GM19099 (cell line): ENCODE measurements around the gene PCGF2.

Experiments
- POLR2A ChIP-seq: IDR thresholded peaks from 3 replicates; pipeline ENCODE4 v1.6.1; 2011; ENCODE audit warnings: low read depth; ENCODE audit not compliant: insufficient read length; ENCODE audit errors: extremely low read depth

Gene PCGF2

DNA sequence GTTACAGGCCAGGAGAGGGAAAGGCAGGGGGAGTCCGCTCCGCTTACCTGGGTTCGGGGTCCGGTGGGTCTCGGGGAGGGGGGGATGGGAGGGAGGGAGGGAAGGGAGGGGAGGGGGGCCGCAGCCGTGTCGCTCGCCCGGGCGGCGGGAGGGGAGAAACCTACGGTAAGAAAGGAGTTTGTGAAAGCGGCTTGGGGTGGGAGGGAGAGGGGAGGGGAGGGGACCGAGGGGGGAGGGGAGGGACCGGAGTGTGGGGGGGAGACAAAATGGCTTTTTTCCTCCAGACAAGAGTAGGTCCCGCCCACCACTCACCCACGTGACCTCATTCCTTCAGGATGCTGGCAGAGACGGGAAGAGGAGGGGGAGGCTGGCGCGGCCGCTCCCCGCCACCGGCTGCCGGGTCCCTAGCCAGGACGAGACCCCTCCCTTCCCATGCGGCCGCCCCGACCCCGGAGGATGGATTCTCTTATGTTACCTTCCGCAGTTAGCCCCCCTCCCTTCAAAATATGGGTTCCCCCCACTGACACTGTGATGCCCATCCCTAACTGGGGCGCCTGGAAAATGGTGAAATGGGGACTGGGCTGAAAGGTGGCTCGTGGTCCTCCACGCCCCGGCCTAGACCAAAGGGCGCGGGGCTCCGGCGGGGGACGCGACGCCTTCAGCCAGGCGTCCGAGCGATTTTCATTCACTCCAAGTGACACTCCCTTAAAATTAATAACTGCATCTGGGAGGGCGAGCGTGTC, at the start of gene PCGF2:
Gene PCGF2, minus strand, starts transcription at position 188 of the 743 bp plus-strand sequence. CDS start 7,934 bp downstream, outside the sequence.
- peak; percentile 19 for TF ChIP-seq POLR2A

DNA sequence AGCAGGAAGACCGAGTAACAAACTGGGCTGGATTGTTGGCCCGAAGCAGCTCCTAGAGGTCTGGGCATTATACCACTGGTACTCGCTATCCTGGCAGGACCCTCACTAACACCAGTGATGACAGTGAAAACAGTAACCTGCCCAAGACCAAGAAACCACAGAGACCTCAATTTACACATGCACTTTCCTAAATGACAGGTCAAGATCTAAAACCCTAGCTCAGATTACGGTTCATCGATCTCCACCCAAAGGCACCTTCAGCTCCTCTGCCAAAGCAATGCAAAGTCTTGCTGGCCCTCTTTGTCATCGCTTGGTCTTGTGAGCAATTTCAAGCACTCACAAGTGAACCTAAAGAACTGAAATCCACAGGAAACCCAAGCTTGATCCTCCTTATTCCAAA, 49.7 kb upstream of the PCGF2 start:
- no peak for TF ChIP-seq POLR2A

DNA sequence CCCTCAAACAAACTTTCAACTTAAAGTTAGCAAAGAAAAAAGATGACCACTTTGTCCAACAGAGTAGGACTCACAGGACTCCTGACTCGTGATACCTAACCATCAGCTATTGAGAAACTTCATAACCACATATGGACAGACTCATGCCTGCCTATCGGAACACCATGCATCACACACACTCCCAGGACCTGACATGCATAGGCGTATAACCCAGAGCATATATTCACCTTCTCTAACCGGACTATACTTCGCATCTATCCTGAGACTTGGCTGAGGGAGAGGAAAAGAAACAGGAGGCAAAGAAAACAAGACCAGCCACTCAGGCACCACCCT, 49.0 kb upstream of the PCGF2 start:
- no peak for TF ChIP-seq POLR2A

DNA sequence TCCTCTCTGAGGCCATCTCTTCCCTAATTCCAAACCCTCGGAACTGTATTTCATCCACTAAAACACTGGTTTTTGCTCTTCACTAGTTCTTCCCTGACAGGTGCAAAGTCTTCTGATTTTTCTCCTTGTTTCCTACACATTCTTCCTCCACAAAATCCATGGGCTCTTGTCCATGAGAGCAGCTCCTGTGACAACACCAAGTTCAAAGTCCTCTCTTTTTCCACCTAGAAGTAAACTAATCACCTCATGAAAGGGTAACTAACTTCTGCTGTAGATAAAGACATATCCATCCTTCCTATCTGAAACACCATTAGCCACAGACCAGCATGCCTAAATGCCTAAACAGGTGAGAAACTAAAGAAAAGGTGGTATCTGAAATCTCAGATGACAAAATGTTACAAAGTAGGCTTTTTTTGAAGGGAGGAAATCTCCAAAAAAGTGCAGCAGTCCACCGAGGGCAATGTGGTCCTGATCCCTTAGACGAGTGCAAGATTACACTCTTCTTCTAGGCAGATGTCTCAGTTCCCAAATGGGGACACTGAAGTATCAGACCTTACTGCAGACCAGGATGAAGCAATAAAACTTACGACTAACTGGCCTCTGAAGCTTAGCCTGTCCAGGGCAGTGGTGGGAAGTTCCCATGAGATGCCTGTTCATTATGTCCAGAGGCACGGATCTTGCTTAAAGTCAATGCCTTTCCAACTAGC, 48.5 kb upstream of the PCGF2 start:
- no peak for TF ChIP-seq POLR2A

DNA sequence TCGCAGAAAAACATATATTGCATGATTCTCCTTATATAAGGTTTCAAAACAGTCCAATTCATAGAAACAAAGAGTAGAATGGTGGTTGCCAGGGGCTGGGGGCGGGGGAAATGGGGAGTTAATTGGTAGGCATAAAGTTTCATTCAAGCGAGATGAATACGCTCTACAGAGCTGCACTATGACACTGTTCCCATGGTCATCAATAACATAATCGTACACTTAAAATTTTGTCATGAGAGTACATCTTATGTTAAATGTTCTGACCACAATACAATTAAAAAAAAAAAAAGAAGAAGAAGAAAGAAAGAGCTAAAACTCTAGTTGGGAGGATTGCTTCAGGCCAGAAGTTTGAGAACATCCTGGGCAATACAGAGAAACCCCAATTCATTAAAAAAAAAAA, 46.1 kb upstream of the PCGF2 start:
- TF ChIP-seq POLR2A, result no peak

DNA sequence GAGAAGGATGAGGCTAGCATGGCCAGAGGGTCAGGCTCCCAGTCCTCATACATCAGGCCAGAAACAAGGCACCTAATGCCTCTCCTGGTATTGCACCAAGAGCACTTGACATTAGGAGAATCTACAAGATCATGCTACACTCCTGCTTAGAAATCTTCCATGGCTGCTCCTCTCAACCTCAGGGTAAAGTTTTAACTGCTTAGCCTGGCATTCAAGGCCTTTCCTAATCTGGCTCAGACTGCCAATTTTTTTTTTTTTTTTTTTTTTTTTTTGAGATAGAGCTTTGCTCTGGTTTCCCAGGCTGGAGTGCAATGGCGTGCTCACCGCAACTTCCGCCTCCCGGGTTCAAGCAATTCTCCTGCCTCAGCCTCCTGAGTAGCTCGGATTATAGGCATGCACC, 43.0 kb upstream of the PCGF2 start:
- TF ChIP-seq POLR2A, result no peak

DNA sequence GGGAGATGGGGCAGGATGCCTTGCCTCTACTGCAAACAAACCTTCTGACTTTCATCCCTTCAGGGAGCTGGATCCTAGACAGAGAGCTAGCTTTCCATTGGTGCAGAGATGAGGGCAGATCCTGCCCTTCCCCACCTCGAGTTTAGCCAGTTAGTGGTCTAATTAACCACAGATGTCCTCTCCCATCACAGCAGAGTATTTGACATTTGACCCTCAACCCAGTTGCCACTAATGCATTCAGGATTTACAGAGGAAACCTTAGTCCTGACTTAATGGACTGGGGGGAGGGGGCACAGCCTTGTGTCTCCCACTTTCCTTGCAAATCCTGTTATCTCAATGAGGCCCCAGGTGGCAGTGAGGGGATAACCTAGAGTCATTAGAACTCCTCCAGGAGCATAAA, 41.0 kb upstream of the PCGF2 start:
- no peak for TF ChIP-seq POLR2A

DNA sequence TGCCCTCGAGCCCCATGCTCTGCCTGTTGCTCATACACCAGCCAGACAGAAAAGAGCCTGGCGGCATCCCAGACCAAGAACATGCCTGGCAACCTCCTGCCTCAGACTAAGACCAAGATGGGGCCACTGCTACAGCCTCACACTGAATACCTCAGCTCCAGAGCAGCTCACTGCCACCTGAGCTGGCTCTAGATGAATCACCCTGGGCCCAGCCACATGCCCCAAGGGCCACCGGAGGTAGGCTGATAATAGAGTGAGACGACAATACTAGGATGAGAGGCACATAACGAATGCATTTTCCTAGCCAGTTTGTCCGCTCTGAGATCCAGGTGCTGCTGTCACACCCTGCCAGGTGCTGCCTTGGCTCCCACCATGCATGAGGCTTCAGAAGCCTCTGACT, 38.2 kb upstream of the PCGF2 start:
- no peak for TF ChIP-seq POLR2A

DNA sequence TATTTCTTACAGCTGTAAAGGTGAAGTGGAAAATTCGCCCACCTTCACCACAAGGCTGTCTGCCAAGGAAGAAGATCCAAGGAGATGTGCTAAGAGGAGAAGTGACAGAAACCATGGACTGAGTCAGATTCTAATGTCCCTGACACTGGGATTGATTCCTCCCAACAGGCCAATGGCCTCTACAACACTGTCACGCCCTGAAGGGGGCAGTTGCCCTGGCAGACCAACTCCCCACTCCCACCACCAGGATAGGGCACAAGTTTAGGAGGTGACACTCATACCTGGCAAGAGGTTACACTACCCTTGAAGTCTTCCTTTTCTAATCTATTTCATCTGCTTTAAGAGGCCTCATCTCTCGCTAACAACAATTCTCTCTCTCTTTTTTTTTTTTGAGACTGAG, 35.1 kb upstream of the PCGF2 start:
- TF ChIP-seq POLR2A, result no peak

DNA sequence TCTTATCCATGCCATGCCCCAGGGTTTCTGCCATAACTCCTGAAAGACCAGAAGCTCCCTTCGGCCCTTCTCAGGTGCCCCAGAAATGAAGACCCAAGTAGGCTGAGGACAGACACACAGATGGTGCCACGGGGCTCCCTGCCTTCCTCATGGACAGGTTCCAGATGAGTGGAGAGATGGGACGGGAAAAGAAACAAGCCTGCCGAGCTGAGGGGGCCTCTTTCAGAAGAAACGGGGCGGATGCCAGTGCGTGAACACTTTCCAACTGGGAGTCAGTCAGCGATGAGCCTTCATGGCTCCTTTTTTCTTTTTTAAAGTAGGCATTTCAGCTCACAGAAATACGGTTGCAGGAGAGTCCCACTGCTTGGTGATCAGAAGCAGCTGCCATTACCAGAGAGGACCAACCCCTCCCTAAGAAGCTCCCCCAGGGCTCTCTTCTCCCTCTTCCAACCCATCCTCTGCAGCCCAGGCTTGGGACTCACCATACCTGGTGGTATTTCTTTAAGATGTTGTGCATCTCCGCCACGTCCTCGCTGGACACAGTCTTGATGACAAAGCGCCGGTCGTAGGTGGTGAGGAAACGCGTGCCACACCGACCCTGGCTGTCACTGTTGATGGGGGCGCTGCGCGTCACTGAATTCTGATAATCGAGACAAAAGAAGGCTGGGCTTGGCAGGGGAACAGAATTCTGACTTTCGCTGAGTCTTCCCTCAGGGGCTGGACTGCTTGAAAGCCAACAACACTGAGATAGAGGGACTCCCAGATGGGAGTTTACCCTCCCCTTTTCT, 32.0 kb upstream of the PCGF2 start:
- TF ChIP-seq POLR2A, result no peak

DNA sequence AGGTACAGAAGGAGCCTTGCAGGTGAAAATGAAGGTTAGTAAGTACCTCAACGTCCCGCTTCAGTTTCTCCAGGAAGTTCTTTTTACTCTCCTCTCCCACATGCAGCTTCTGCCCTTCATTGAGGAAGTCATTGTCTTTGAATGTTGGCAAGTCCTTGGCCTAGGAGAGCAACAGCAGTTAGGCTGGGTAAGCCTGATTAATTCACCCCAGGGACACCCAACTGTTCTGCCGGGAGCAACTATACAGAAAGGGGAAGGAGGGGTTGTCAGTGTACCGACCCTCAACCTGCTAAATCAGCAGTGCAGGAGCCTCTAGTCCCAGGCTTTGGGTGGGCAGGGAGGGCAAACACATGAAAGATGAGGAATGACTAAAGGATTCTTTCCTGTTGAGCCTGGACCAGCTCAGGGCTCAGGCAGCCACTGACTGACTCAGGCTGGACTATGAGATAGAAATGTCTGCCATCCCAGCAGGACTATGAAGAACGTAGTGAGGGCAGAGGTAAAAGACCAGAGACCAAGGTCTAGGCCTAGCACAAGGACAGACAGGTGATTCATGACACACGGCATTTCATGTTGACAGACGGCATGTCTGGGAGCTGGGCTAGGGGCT, 29.6 kb upstream of the PCGF2 start:
- TF ChIP-seq POLR2A, result no peak

DNA sequence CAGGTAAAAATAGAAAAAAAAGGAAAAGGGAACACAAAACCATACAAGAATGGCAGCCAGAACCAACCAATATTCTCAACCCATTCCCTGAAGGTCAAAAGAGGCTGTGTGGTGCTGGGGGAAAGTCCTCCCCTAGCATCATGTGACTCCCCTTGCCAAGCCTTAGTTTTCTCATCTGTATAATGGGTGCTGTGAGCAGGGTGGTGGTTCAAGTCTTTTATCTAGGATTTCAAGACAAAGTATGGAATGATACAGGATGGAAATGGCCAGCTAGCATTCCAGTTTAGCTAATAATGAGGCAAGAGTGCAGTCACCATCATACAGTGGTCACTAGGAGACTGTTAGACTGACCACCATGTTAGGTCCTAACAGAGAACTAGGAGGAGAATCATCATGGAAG, 25.1 kb upstream of the PCGF2 start:
- TF ChIP-seq POLR2A, result no peak

DNA sequence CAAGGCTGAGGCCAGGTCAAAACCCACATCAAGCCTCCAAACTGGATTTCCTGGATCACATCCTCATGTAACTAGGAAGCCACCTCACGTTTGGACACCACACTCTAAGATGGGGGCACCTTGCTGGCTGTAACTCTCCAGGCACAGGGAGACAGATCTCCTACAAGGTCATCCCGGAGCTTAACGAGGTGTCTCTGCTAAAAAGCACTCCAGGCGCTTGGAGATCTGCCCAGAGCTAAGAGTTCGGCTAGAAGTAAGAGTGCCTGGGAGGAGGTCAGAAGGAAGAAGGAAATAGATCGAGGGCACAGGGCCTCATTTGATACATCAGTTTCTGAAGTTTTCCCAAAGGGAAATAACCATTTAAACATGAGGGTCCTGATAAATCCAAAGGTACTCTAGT, 20.3 kb upstream of the PCGF2 start:
- TF ChIP-seq POLR2A, result no peak

DNA sequence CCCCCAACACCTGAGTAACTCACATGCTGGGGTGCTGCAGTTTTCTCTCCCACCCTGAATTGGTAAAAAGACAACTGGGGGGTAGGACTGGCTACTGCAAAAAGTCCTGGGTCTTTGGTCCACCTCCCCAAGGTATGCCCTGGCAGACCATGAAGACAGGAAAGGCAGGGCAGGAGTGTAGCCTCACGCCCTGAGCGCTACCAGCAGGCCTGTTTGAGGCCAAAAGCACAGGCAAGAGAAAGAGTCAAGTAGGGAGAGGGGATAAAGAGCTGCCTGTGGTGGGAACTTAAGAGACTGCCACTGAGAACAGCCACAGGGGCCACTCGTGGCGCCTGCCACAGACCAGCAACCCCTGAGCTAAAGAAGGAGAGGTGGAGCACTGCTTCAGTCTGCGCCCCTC, 18.2 kb upstream of the PCGF2 start:
- no peak for TF ChIP-seq POLR2A

DNA sequence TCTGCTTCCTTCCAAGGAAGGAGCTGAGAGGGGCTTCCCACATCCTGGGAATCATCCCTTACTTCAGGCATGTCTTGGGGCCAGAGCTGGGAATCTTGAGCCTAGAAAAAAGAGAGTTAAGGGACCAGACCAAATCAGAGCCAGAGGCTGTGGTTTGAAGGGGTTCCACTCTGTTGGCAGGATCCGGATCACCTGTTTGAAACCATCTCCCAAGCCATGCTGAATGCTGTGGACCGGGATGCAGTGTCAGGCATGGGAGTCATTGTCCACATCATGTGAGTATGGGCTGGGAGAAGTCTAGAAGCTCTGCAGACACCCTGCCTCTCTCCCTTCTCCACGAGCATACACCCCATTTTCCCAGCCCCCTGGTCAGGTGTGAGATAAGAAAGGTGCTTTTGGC, 14.1 kb upstream of the PCGF2 start:
- TF ChIP-seq POLR2A, result no peak

DNA sequence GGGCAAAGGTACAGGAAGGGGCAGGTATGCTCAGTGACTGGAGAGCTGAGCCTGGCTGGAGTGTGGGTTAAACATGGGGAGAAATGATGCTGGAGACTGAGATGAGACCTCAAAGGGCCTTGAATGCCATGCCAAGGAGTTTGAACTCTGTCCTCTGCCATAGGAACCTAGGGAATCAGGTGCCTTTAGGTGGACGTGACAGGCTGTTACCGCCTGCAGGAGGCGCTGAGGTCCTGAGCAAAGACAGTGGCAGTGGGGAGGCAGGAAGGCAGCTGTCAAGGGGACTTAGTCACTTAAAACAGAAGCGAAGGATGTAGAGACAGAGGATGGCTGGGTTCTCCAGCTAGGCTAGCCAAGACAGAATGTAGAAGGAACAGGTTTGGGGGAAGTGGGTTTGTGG, 13.5 kb upstream of the PCGF2 start:
- no peak for TF ChIP-seq POLR2A

DNA sequence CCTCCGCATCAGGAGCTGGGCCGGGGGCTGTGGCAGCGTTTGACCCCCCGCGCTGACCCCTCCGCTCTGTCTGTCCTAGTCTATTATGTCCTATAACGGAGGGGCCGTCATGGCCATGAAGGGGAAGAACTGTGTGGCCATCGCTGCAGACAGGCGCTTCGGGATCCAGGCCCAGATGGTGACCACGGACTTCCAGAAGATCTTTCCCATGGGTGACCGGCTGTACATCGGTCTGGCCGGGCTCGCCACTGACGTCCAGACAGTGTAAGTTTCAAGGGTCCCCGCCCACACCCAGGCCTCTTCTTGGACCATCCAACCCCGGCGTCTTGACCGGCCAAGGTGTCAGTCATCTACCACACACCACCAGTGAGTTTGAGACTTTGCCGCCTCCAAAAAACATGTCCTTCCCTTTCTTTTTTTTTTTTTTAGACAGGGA, 5.0 kb upstream of the PCGF2 start:
- TF ChIP-seq POLR2A, result no peak
